Stimulated activated CD4-positive, alpha-beta T cell treated with anti-CD3 and anti-CD28 coated beads, TNF-alpha, amount 100 ng/mL, for 1 hour (primary cell): Measurements from ENCODE around the gene IL34.
A peak's percentile ranks its signal among the peaks of the same experiment; 100 is the strongest.
"Not testable (repeated sequence)": the region's sequence is repeated elsewhere in the genome, so short reads cannot be mapped to it uniquely, and the experiment has no call there.

Experiments used
- DNase-seq, 3 donors: peaks; one replicate each; pipeline ENCODE4 v3.0.0-alpha.2; 2020; ENCODE audit warnings: low read depth in 3 of 3, low spot score in 1 of 3

Gene IL34

DNA sequence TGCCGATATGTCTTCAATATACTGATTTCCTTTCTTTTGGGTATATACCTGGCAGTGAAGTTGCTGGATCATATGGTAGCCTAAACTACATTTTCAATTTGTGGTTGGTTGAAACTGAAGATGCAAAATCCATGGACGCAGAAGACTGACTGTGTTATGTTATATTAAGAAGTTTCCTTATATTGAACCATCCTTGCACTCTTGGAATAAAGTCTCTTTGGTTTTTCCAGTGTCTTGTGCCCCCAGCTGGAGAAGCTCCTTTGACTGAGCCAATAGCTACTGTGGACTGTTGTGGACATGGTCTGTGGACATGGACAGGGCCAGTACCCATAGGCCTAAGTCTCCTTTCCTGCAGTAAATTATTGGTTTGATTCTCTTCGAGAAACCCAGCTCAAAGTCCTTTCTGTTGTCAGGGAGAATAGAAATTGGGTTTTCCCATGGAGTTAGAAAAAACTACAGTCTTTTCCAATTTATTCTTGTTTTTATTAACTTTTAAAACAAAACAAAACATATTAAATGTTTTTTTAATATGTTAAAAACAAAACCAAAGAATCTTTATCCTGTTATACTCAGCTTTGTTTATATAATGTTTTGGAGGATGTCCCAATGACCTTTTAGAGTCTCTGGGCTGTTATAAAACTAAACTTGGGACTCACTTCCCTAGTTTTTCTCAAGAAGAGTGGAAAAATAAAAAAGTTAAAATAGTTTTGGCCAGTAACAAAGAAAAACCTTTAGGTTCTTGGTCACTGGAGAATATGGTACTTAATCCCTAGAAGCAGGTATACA, 15.2 kb upstream of the IL34 start:
- DNase-seq: no peak

DNA sequence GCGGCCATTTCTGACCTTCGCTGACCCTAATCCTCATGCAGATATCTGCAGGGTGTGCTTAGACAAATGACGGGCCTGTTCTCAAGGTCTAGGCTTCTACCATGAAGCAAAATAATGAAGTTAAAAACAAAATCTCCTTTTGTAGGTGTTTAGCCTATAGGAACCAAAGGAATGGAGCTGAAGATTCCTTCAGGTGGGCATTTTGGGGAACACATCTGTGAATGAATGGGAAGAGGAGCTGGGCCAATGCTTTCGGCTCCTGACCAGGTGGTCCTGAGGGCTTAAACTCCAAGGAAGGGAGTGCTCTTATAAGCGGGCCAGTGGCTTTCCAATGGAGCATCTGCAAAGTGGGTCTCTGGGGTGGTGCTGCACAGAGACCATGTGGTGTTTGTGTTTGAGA, 14.1 kb upstream of the IL34 start:
- no peak for DNase-seq

DNA sequence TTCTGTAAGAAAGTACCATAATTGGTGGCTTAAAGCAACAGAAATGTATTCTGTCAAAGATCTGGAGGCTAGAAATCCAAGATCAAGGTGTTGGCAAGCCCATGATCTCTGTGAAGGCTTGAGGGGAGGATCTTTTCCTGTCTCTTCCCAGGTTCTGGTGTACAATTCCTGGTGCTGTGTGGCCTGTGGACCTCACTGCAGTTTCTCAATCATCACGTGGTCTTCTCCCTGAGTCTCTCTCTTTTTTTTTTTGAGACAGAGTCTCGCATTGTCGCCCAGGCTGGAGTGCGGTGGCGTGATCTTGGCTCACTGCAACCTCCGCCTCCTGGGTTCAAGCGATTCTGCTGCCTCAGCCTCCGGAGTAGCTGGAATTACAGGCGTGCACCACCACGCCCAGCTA, 12.7 kb upstream of the IL34 start:
- DNase-seq: not testable (repeated sequence)

DNA sequence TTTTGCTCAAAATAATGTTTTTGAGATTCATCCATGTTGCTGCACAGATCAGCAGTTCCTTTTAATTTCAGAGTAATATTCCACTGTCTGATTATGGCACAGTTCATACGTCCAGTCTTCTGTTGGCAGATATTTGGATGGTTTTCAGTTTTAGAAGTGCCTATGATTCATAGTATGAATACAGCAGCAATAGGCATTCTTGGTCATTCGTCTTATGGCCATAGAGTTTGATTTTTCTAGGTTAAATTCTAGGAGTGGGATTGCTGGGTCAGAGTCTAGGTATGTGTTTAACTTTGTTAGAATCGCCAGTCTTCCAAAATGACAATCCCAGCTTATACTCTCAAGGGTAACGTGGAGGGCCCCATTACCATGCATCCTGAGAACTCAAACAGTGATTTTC, 11.5 kb upstream of the IL34 start:
- no peak for DNase-seq

DNA sequence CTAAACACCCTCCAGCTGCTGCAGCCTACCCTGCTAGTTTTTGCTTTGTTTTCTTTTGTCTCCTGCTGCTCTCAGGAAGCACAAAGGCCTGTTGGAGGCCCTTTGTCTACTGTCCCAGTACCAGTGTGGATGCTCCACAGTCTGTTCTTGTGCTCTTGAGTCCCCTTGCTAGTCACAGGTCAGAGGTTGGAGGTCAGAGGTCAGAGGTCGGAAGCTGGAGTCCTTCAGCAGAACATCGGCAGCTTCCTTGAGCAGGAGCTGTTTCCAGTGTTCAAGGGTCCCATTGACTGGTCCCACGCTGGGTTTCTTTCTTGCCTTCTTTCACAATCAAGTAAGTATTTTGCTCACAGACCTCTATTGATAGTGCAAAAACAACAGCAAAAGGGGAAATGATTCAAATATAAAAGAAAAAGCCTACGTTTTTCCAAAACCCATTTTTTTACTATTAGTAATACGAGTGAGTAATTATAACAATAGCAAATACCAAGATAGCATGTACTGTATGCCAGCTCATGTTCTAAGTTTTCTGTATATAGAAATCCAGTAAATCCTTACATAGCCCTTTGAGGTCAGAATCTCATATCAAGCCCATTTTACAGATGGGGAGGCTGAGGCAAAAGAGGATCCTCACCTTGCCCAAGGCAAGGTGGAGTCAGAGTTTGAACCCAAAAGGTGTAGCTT, 10.9 kb upstream of the IL34 start:
- no peak for DNase-seq

DNA sequence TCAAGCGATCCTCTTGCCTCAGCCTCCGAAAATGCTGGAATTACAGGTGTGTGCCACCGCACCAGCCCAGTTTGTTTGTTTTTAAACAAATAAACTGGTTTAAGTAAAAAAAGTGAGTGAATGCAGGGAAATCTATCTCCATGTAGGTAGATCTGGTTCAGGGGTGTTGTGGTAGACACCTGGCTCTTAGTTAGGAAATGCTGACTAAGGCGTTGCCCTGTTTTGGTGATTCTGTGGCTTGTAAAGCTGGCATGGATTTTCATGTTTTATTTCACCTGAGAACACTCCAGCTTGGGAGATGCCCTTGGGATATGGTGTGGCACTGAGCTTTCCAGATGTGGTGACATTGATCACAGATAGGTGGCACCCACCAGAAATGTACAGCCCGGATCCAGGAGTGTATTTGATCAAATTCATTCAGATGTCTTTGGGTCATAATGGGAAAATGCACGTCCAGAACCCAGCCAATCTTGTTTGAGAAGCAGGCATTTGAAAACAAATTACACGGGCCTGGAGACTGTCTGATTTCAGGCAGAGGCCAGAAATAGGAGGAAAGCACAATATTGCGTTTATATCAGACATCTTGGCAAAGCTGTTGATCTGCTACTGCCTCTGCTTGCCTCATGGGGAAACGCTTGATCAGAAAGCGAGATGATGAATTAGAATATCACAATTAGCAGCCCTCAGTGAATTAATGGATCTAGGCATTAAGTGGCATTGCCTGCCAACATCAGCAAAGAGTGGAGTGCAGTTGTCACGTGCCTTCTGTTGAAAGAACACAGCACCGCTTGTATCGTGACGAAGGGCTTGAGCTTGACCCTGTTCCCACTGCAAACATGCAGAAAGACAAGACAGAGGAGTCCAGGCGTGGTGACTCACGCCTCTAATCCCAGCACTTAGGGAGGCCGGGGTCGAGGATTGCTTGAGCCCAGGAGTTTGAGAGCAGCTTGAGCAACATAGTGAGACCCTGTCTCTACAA, 7.3 kb upstream of the IL34 start:
- no peak for DNase-seq

DNA sequence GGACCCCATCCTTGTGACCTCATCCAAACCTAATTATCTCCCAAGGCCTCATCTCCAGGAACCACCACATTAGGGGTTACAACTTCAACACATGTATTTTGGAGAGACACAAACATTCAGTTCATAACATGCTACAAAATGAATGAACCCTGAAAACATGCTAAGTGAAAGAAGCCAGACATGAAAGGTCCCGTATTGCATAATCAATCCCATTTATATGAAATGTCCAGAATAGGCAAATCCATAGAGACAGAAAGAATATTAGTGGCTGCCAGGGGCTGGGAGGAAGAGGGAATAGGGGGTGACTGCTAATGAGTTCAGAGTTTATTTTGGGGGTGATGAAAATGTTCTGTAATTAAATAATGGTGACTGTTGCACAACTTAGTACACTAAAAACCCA, 3.7 kb upstream of the IL34 start:
- no peak for DNase-seq

DNA sequence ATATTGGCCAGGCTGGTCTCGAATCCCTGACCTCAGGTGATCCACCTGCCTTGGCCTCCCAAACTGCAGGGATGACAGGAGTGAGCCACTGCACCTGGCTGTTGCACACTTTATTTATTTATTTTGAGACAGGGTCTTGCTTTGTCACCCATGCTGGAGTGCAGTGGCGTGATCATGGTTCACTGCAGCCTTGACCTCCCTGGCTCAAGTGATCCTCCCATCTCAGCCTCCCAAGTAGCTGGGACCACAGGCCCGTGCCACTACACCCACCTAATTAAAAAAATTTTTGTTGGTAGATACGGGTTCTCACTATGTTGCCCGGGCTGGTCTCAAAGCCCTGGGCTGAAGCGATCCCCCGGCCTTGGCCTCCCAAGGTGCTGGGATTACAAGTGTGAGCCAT, 3.1 kb upstream of the IL34 start:
- DNase-seq: not testable (repeated sequence)

DNA sequence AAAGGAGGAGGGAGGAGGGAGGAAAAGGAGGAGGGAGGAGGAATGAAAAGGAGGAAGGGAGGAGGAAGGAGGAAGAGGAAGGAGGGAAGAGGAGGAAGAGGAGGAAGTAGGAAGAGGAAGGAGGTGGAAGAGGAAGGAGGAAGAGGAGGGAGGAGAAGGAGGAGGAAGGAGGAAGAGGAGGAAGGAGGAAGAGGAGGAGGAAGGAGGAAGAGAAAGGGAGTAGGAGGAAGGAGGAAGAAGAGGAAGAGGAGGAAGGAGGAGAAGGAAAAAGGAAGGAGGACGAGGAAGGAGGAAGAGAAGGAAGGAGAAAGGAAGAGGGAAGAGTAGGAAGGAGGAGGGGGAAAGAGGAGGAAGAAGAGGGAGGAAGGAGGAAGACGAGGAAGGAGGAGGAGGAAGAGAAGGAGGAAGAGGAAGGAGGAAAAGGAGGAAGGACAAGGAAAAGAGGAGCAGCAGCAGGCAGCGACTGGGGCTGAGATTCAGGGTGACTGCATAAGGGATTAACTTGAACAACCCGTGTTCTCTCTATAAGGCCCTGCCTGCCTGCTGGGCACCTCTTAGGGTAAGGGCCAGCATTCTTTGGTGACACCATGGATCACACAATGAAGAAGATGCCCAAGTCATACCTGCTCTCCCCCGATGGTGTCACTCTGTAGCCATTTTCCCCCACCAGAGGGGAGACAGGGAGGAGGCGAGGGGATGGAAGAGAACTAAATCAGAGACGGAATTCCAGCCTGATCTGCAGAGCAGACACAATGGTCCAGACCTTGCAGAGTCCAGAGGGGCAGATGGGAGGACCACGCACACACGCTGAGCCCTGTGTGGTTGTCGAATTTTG, 1.4 kb upstream of the IL34 start:
- DNase-seq: no peak

DNA sequence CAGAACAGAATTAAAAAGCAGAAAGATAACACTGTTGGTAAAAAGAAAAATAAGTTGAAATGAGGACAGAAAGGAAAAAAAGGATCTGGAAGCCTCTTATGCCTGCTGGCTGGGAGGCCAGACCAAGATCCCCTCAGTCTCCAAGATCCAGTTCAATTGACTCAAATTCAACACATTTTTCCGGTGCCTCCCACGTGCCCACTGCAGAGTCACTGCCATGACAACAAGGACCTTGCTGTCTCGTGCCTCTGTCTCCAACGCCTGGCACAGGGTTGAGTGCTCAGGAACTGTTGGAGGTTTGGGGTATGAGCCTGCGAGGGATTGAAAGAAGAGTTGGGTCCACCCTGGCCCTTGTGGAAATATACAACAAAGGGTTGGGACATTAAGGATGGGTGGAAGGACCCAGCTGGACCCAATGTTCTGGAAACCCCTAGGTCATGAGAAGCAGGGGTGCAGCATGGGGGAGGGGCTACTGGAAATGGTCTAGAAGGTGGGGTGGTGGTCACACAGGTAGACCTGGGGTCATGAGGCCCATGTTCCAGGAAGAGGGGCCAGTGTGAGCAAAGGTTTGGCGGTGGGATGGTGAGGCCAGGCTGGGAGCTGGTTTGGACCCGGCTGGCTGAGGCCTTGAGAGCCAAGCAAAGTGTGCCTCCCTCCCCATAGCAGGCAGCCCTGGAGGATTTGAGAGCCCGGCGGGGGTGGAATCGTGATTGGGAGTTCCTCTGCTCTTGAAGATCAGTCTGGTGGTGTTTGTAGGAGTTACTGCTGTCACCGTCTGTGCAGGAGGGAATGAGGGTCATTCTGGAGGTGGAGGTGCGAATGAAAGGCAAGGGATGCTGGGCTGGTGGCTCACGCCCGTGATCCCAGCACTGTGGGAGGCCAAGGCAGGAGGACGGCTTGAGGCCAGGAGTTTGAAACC, 1.3 kb downstream of the IL34 start:
- DNase-seq: no peak

DNA sequence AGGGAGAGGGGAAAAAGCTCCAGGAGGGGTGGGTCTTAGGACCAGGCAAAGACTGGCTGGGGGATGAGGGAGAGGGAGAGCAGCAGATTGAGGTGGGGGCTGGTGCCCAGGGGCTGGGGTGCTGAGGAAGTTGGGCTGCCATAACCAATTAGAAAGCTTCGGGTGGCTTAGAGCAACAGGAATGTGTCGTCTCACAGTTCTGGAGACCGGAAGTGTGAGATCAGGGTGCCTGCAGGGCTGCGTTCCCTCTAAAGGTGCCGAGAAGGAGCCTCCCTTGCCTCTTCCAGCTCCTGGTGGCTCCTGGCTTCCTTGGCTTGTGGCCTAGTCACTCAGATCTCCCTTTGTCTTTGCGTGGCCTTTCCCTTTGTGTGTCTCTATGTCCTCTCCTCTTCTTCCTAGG, 2.2 kb downstream of the IL34 start:
- no peak for DNase-seq

DNA sequence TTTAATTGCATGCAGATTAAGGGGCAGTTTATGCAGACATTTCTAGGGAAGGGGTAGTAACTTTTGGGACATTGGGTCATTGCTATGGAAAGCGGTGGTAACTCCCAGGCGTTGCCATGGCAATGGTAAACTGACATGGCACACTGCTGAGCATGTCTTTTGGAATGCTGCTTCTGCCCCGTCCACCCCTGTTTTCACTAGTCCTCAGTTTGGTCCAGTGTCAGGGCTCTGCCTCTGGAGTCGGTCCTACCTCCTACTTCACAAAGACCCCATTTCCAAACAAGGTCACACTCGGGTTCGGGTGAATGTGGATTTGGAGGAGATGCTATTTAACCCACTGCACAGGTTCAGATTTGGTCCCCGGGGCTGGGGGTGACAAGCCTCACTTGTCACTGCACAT, 2.9 kb downstream of the IL34 start:
- no peak for DNase-seq

DNA sequence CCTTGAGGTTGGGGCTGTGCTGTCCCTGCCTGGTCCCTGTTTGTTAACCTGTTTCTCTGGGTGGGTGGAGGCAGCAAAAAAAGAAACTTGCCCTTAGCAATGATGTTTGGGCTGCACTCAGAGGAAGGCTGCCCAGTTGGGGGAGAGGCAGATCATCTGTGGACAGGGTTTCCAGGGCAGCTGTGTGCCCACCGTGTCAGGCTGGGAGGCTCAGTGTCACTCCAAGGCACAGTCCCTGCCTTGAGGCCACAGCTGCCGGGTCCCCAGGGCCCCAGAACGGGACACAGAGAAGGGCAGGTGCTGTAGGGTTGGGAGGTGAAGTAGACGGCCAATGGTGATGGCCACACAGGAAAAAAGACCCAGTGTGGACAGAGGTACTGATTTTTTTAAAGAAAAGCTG, 3.9 kb downstream of the IL34 start:
- no peak for DNase-seq

DNA sequence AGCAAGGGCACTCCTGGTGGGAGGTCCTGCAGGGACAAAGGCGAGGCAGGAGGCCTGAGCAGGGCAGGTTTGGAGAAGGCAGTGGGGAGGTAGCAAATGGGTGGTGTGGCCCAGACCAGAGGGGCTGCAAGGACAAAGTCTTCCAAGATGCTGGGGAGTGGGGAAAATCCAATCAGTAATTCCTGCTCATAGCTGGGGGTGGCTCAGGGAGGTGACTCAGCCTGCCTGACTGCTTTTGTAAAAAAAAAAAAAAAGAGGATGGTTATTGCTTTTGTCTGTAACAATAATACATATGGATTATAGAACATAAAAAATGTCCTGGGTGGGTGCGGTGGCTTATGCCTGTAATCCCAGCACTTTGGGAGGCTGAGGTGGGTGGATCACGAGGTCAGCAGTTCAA, 5.2 kb downstream of the IL34 start:
- DNase-seq: no peak

DNA sequence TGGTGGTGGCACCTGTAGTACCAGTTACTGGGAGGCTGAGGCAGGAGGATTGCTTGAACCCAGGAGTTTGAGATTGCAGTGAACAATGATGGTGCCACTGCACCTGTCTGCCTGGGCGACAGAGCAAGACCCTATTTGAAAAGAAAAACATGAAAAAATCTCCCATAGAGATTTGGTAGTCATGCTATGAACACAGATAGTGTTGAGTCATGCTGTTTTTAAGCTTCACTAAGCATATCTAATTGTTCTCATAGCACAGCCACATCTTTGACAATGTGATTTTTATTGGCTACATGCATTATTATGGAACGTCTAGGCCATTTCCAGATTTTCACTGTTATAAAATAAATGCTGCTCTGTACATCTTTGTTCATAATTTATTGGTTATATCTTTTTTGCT, 6.0 kb downstream of the IL34 start:
- no peak for DNase-seq

DNA sequence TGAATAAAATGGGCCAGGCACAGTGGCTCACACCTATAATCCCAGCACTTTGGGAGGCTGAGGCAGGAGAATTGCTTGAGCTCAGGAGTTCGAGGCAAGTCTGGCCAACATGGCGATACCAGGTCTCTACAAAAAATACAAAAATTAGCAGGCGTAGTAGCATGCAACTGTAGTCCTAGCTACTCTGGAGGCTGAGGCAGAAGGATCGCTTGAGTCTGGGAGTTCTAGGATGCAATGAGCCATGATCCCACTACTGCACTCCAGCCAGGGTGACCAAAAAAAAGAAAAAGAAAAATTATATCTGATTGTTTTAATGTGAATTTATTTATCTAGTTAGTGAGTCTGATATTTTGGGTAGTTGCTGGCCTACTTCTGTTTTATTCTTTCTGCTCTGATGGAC, 7.0 kb downstream of the IL34 start:
- DNase-seq: no peak

DNA sequence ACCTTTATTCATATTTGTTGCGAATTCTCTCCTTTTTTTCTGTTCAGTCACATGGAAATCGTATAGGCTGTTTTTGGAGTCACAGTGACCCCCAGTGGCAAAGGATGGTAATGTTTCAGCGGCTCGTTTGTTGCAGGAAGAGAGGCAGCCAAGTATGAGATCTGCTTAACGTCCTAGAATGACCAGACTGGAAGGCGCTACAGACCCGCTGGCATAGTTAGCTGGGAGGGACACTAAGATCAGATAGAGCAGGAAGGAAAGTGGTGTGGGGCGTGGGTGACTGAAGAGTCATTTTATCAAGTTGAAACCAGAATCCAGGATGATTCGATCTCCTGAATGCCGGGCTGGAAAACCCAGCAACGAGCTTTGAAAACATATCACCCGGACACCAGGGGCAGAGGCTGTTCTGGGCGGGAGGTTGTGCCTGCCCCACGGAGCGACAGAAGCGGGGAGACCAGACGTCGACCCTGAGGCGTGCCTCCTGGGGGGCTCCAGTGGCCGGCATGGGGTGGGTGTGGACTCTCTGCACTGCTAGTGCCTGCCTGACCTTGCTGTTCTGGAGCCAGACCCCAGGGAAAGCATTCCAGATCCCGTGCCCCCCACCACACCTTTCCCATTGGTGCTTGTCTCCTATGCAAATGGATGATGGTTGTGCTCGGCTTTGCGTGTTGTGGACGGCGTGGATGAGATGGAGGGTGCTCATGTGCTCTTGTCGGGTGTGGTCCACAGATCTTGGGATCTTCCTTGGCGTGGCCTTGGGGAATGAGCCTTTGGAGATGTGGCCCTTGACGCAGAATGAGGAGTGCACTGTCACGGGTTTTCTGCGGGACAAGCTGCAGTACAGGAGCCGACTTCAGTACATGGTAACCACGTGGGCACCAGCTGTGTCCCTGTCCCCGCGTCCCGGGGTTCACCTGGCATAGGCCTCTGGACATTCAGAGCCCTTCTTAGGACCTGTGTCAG, 7.7 kb downstream of the IL34 start:
- DNase-seq: peak; percentile 31 to 73 (median 61)

DNA sequence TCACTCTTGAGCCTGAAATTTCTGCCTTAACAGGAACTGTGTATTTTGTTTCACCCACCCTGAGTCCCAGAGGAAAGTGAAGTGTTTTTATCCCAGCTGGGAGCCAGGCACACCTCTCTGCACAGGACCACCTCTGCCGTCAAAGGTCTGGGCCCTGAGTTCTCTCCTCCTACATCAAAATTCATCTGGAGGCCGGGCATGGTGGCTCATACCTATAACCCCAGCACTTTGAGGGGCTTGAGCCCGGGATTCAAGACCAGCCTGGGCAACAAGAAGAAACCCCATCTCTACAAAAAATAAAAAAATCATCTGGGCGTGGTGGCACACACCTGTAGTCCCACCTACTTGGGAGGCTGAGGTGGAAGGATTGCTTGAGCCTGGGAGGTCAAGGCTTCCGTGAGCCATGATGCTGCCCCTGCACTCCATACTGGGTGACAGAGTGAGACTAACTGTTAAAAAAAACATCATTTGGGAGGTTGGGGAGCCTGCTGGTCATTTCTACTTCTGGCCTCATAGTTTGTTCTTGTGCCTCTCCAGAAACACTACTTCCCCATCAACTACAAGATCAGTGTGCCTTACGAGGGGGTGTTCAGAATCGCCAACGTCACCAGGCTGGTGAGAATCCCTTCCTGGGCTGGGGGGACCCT, 9.8 kb downstream of the IL34 start:
- no peak for DNase-seq
